K562 (cell line): ENCODE data around the gene GCNT2. TPM values are rescaled to one million over a fixed set of nuclear protein-coding genes. Genes with fewer than 3 reads are reported as not detected.

Experiments
- BRF1 ChIP-seq: IDR thresholded peaks from 3 replicates; pipeline ENCODE4 v1.6.1; 2011; ENCODE audit warnings: borderline replicate concordance, mild to moderate bottlenecking; ENCODE audit not compliant: insufficient read length; ENCODE audit errors: extremely low read depth
- HDAC1 ChIP-seq, 2 experiments: fragments of 450-650 bp; IDR thresholded peaks; 2 replicates each; pipeline ENCODE4 v1.6.1; 2016 to 2017; ENCODE audit warnings: inconsistent platforms in 1 of 2, mild to moderate bottlenecking in 1 of 2, moderate library complexity in 1 of 2
- POLR2G ChIP-seq: fragments of 200-400 bp; formaldehyde crosslinking; IDR thresholded peaks from 2 replicates; pipeline ENCODE4 v1.6.1; 2017; ENCODE audit warnings: low read depth, mild to moderate bottlenecking, antibody characterized with exemption, low read length, moderate library complexity
- POLR2H ChIP-seq: IDR thresholded peaks from 2 replicates; pipeline ENCODE4 v1.6.1; 2016; ENCODE audit warnings: missing genetic modification characterization, low read depth, mild to moderate bottlenecking, control low read depth, missing compliant biosample characterization, moderate library complexity
- ZBTB40 ChIP-seq, 2 experiments: fragments of 450-650 bp in 1 of 2; sonication (generic) in 1 of 2; formaldehyde crosslinking in 1 of 2; IDR thresholded peaks; 2 replicates each; pipeline versions ENCODE4 v1.7.1 to v1.9.0; 2016 to 2022; ENCODE audit warnings: inconsistent platforms in 1 of 2, mild to moderate bottlenecking in 1 of 2, missing genetic modification reagents in 1 of 2
- ZNF23 ChIP-seq: fragments of 250-450 bp; sonication (Bioruptor Pico); IDR thresholded peaks from 2 replicates; pipeline ENCODE4 v1.4.0; 2020; ENCODE audit warnings: mild to moderate bottlenecking
- ZNF239 ChIP-seq: fragments of 250-450 bp; sonication (Bioruptor Pico); IDR thresholded peaks from 2 replicates; pipeline ENCODE4 v1.4.0; 2020; ENCODE audit warnings: mild to moderate bottlenecking
- polyA plus RNA-seq, 8 experiments: library from polyadenylated mRNA; depleted of rRNA in 4 of 8; stranded (reverse) in 5 of 8; unstranded in 3 of 8; fragments of >200 nt; fragmentation: Nextera tagmentation in 2 of 8; fragmentation: Illumina TruSeq in 1 of 8; extraction: Ambion mirVana in 2 of 8; extraction: Trizol in 1 of 8; gene quantifications; 2 replicates each; pipeline versions ENCODE4 v1.2.1 to v1.2.3, GENCODE V29; 2011 to 2014; ENCODE audit warnings: inconsistent platforms in 1 of 8, missing spikeins in 1 of 8
- total RNA-seq, 7 experiments: library from RNA; depleted of rRNA in 6 of 7; stranded (reverse); fragments of >200 nt in 6 of 7; fragmentation: Illumina TruSeq in 2 of 7; extraction: Trizol in 2 of 7; gene quantifications; 2 replicates each; pipeline versions ENCODE4 v1.2.1 to v1.2.3, GENCODE V29; 2011 to 2021; ENCODE audit warnings: low replicate concordance in 1 of 7
- TF ChIP-seq, protein P1 (sequence below), 2 experiments: fragments of 450-650 bp; IDR thresholded peaks; 2 replicates each; pipeline ENCODE4 v1.6.1; 2016; ENCODE audit warnings: mild to moderate bottlenecking in 2 of 2, borderline replicate concordance in 1 of 2, low read depth in 1 of 2, moderate library complexity in 1 of 2

The GCNT2 gene
- total and polyA plus RNA-seq, 9 of the 15 experiments (the other 6 are each of a cell fraction or from before 2014, with no cell fraction given) = 0.78 to 2.6 (median 1.6) TPM

DNA sequence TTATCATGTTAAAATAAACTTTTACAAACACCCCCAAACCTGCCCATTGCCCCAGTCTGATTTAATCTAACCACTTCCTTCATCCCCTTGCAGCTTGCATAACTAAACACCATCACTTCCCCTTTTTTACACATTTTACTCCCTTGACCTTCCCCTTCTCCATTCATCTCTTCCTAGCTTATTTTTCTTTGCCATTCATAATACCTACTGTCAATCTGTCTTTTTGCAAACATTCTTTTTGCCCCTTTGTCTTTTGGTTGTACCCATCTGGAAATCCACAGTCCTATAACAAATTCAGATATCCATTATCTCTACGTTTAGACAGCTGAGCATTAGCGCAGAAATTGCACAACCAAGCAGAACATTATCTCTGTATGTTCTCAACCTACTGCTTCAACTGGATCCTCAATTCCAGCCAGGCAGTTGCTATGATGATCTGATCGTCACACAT, 122.1 kb downstream of the GCNT2 start (continued):
- TF ChIP-seq ZNF23 (no peak), POLR2G (no peak), BRF1 (no peak), POLR2H (tag) (no peak), ZNF239 (peak; percentile 7; the same call in 1 of the 2 replicates), ZBTB40 (IDR thresholded peaks at IDR 0.05) (peak; percentile 75), ZBTB40 (CRISPR knock-in tag; IDR thresholded peaks at IDR 0.05) (no peak), HDAC1 (IDR thresholded peaks at IDR 0.05) (peak in 1 of 2 experiments; percentile 52; a peak in 1 of 4 replicates)
- TF ChIP-seq, protein P1, sequence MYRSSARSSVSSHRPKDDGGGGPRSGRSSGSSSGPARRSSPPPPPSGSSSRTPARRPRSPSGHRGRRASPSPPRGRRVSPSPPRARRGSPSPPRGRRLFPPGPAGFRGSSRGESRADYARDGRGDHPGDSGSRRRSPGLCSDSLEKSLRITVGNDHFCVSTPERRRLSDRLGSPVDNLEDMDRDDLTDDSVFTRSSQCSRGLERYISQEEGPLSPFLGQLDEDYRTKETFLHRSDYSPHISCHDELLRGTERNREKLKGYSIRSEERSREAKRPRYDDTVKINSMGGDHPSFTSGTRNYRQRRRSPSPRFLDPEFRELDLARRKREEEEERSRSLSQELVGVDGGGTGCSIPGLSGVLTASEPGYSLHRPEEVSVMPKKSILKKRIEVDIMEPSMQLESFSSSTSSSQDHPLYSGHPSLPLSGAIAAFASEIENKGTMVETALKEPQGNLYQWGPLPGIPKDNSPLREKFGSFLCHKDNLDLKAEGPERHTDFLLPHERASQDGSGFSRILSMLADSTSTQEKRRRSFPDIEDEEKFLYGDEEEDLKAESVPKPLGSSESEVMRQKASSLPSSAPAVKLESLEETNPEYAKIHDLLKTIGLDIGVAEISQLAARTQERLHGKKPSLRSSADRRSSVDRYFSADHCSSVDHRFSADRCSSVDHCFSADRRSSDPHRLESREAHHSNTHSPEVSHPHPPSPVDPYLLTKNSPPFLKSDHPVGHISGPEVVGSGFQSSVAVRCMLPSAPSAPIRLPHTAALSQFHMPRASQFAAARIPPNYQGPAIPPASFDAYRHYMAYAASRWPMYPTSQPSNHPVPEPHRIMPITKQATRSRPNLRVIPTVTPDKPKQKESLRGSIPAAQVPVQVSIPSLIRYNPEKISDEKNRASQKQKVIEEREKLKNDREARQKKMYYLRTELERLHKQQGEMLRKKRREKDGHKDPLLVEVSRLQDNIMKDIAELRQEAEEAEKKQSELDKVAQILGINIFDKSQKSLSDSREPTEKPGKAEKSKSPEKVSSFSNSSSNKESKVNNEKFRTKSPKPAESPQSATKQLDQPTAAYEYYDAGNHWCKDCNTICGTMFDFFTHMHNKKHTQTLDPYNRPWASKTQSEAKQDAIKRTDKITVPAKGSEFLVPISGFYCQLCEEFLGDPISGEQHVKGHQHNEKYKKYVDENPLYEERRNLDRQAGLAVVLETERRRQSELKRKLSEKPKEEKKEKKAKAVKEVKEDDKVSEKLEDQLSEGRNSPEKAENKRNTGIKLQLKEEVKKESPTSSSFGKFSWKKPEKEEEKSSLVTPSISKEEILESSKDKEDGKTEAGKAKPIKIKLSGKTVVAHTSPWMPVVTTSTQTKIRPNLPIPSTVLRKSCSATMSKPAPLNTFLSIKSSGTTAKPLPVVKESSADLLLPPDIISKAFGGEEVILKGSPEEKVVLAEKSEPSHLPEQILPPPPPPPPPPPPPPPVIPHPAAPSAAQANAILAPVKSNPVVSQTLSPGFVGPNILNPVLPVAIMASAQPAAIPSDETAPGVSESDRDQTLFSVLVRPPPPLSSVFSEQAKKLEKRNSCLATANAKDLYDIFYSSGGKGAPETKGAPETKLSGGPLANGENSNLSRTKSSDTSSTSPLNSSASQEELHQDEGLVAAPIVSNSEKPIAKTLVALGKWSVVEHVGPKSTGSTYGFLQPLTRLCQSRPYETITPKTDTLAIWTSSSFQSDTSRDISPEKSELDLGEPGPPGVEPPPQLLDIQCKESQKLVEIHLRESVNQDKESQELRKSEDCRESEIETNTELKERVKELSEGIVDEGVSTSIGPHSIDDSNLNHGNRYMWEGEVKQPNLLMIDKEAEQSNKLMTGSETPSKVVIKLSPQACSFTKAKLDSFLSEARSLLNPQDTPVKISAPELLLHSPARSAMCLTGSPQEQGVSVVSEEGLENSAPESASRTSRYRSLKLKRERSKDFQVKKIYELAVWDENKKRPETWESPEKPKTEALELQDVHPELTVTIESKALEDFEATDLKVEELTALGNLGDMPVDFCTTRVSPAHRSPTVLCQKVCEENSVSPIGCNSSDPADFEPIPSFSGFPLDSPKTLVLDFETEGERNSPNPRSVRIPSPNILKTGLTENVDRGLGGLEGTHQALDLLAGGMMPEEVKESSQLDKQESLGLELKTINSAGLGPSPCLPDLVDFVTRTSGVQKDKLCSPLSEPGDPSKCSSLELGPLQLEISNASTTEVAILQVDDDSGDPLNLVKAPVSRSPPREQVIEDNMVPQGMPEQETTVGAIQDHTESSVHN (IDR thresholded peaks at IDR 0.05; ENCODE audit: borderline replicate concordance in 1 of 2, low read depth in 1 of 2) = 0 out of 4 replicates have a peak, but pooled peaks of 1 of the 2 experiments have one; percentile 24
